Fibroblast of lung (primary cell): Measurements from ENCODE around the gene TRAF7.

Experiments used
- CTCF ChIP-seq, 2 donors: IDR thresholded peaks in 1 of 2; conservative IDR thresholded peaks in 1 of 2; 1 replicate in 1 of 2; 2 replicates in 1 of 2; pipeline ENCODE4 v1.5.1; 2011 to 2012; ENCODE audit warnings: low read length in 2 of 2, control low read depth in 1 of 2, inconsistent platforms in 1 of 2, low read depth in 1 of 2, mild to moderate bottlenecking in 1 of 2
- EZH2 ChIP-seq: IDR thresholded peaks from 2 replicates; pipeline ENCODE4 v1.5.1; 2012; ENCODE audit warnings: low read length, control low read depth, mild to moderate bottlenecking; ENCODE audit errors: missing control alignments

- TF ChIP-seq CTCF (conservative IDR thresholded peaks at IDR 0.05 in 1 of 2, IDR thresholded peaks at IDR 0.05 in 1 of 2; ENCODE audit: low read depth in 1 of 2, low read length in 2 of 2) = no peak
- no peak for TF ChIP-seq EZH2
Measured at GRCh38 chr16:2157480-2158261, 2.1 kb downstream of the TRAF7 start.
